ENCODE data around the gene PDE7B. TPM values are rescaled to one million over a fixed set of nuclear protein-coding genes. Genes with fewer than 3 reads are reported as not detected.

Gene PDE7B
- total and polyA plus RNA-seq, 2 of the 4 experiments (the other 2 are of a cell fraction) = 7.8 to 12.4 TPM

DNA sequence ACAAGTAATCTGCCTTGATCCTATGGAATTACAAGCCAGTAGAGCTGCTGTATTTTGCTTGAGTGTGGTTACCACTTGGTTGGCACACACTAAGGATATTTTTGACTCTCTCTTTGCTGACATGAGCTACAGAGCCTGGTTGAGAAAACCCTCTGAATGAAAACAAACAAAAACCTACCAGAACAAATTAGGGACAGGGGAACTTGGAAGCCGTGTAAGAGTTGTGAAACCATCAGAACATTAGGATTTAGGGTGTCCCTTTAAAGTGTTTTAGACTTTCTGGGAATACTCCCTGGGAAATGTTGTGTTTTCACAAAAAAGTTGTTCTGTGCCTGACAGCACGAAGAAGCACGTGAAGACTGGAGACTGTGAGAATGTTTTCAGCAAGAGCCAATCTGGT lies 20.5 kb upstream of the PDE7B start:
- intact Hi-C loops (cut with micrococcal nuclease) = no loop called here
- DNase-seq (no peak), ATAC-seq (ENCODE audit: low read depth) (peak; percentile 47)
- dilution Hi-C loops (cut with HindIII; ENCODE audit: low sequenced_read_pairs, unreplicated experiment) = no loop called here
- peak overlapping the region; percentile 17 for H2BK5ac ChIP-seq (ENCODE audit: low read depth, low read length, poor library complexity, severe bottlenecking)
- H2AK9ac ChIP-seq (replicated peaks; ENCODE audit: low read depth, low read length, poor library complexity) = no peak overlapping the region
- H4K5ac ChIP-seq (ENCODE audit: low read depth, low read length) = no peak overlapping the region
- H4K91ac ChIP-seq (ENCODE audit: insufficient read depth, low read depth, low read length) = no peak overlapping the region
- peak overlapping the region in 1 of 2 experiments; percentile 4; a peak in 2 of 4 replicates for H4K8ac ChIP-seq (ENCODE audit: low read depth in 2 of 2, low read length in 2 of 2)
- no peaks in the 10 kb centered on the region for H3K9me3 ChIP-seq (ENCODE audit: control insufficient read depth, insufficient read depth, low read length)
- no peak overlapping the region for H2BK120ac ChIP-seq (ENCODE audit: low read depth, low read length)
- no peak overlapping the region for H2AK5ac ChIP-seq (ENCODE audit: low read depth, low read length)
- CTCF ChIA-PET = no interaction called here
- in situ Hi-C loops (cut with MboI; ENCODE audit: low sequenced_read_pairs) = loop anchor here (10.0 kb wide), 1 partner anchor 286 kb away; no protein-coding TSS in a partner anchor
- H3K4ac ChIP-seq (ENCODE audit: low read depth, low read length) = no peak overlapping the region; the same call in 1 of the 2 replicates
- H3K4me3 ChIP-seq (ENCODE audit: insufficient read depth, low read depth, low read length) = no peak overlapping the region
- H3K27ac ChIP-seq (ENCODE audit: insufficient read depth, low read length) = no peak overlapping the region
- peak overlapping the region; percentile 39; the same call in 1 of the 2 replicates for H3K4me2 ChIP-seq (ENCODE audit: low read depth, low read length)
- no peak overlapping the region for H2AFZ ChIP-seq (replicated peaks; ENCODE audit: low read length, poor library complexity)
- no peak overlapping the region for H3K14ac ChIP-seq (replicated peaks; ENCODE audit: low read depth, low read length)
- no peak overlapping the region for H3K9ac ChIP-seq (ENCODE audit: low read depth, low read length)
- POLR2A ChIA-PET (ENCODE audit: unreplicated experiment) = no interaction called here
- no TSS peak for BruUV-seq (replicated peaks)
- no peak overlapping the region for H3K23ac ChIP-seq (ENCODE audit: low read depth, low read length)
- TF ChIP-seq CEBPB (IDR thresholded peaks at IDR 0.05; ENCODE audit: low read depth, low read length) = no peak
- TF ChIP-seq, protein P1, sequence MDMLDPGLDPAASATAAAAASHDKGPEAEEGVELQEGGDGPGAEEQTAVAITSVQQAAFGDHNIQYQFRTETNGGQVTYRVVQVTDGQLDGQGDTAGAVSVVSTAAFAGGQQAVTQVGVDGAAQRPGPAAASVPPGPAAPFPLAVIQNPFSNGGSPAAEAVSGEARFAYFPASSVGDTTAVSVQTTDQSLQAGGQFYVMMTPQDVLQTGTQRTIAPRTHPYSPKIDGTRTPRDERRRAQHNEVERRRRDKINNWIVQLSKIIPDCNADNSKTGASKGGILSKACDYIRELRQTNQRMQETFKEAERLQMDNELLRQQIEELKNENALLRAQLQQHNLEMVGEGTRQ (IDR thresholded peaks at IDR 0.05; ENCODE audit: low read depth, low read length) = no peak
- no peak for TF ChIP-seq SMC3 (IDR thresholded peaks at IDR 0.05; ENCODE audit: low read depth, low read length)
- no peak for TF ChIP-seq RCOR1 (IDR thresholded peaks at IDR 0.05; ENCODE audit: insufficient replicate concordance, low read length)
- TF ChIP-seq MAFK (IDR thresholded peaks at IDR 0.05; ENCODE audit: low read depth, low read length) = no peak
- TF ChIP-seq RAD21 (IDR thresholded peaks at IDR 0.05; ENCODE audit: low read length) = no peak
- no peak for TF ChIP-seq FOS (IDR thresholded peaks at IDR 0.05; ENCODE audit: low read depth, low read length)
- no peak for TF ChIP-seq CHD1 (IDR thresholded peaks at IDR 0.05; ENCODE audit: low read depth, low read length)
- no peaks in the 10 kb centered on the region for H3K36me3 ChIP-seq (ENCODE audit: control insufficient read depth, insufficient read depth, low read length)
- H3K9me1 ChIP-seq (ENCODE audit: insufficient read depth, low read length) = 0 out of 2 replicates have a peak, but pooled peaks cover 3% of the 10 kb centered on the region
- H3K56ac ChIP-seq (ENCODE audit: extremely low read depth, insufficient read depth, low read length) = no peak overlapping the region
- H3K27me3 ChIP-seq (ENCODE audit: control insufficient read depth, insufficient read depth, low read length) = no peaks in the 10 kb centered on the region
- H4K20me1 ChIP-seq (ENCODE audit: insufficient read depth, low read length) = no peaks in the 10 kb centered on the region
- H3K18ac ChIP-seq (ENCODE audit: low read depth, low read length) = peak overlapping the region; percentile 42; the same call in 1 of the 2 replicates
- H2BK15ac ChIP-seq (ENCODE audit: low read depth, low read length) = no peak overlapping the region
- 0 out of 2 replicates have a peak overlapping the region, but pooled peaks have one; percentile 8 for H2BK20ac ChIP-seq (ENCODE audit: low read depth, low read length)
- WGBS, 2 experiments (ENCODE audit: extremely low coverage in 2 of 2, insufficient read length in 1 of 2) = no CpG with 5 or more reads among the region's 3 CpGs
- H3K4me1 ChIP-seq (ENCODE audit: control insufficient read depth, insufficient read depth, low read length) = peaks cover 6% of the 10 kb centered on the region
- no peaks in the 10 kb centered on the region for H3K79me1 ChIP-seq (ENCODE audit: low read depth in 1 of 2, low read length in 2 of 2)
